HepG2 (cell line): ENCODE results near the gene PRKCB. TPM values are rescaled to one million over a fixed set of nuclear protein-coding genes. Genes with fewer than 3 reads are reported as not detected.

Experiments
- ATAD3A ChIP-seq: sonication (generic); formaldehyde crosslinking; IDR thresholded peaks from 2 replicates; pipeline ENCODE4 v1.4.0; 2020; ENCODE audit warnings: missing genetic modification reagents
- CBX5 ChIP-seq: sonication (generic); formaldehyde crosslinking; IDR thresholded peaks from 2 replicates; pipeline ENCODE4 v1.4.0; 2020; ENCODE audit warnings: missing genetic modification reagents, borderline replicate concordance
- CHCHD3 ChIP-seq: sonication (generic); formaldehyde crosslinking; IDR thresholded peaks from 2 replicates; pipeline ENCODE4 v1.8.0; 2022; ENCODE audit warnings: mild to moderate bottlenecking, missing genetic modification reagents, moderate library complexity
- DRAP1 ChIP-seq: IDR thresholded peaks from 2 replicates; pipeline ENCODE4 v1.6.1; 2016; ENCODE audit warnings: missing genetic modification reagents, missing compliant biosample characterization
- GPN1 ChIP-seq: sonication (generic); formaldehyde crosslinking; IDR thresholded peaks from 2 replicates; pipeline ENCODE4 v1.5.1; 2020; ENCODE audit warnings: missing genetic modification reagents, borderline replicate concordance
- HOXA7 ChIP-seq: sonication (generic); formaldehyde crosslinking; IDR thresholded peaks from 2 replicates; pipeline ENCODE4 v1.8.1; 2022; ENCODE audit warnings: mild to moderate bottlenecking, missing genetic modification reagents, moderate library complexity
- KDM6A ChIP-seq: IDR thresholded peaks from 2 replicates; pipeline ENCODE4 v1.6.1; 2016; ENCODE audit warnings: low read depth
- MTF2 ChIP-seq: sonication (generic); formaldehyde crosslinking; IDR thresholded peaks from 2 replicates; pipeline ENCODE4 v1.5.0; 2020; ENCODE audit warnings: missing genetic modification reagents, borderline replicate concordance
- MXI1 ChIP-seq: IDR thresholded peaks from 3 replicates; pipeline ENCODE4 v1.6.1; 2012; ENCODE audit warnings: low read depth, low read length, inconsistent platforms, borderline replicate concordance
- NAIF1 ChIP-seq: sonication (generic); formaldehyde crosslinking; IDR thresholded peaks from 2 replicates; pipeline ENCODE4 v1.5.0; 2020; ENCODE audit warnings: mild to moderate bottlenecking, missing genetic modification reagents, borderline replicate concordance
- NR2F1 ChIP-seq, 2 experiments: fragments of 450-650 bp in 1 of 2; formaldehyde crosslinking in 1 of 2; IDR thresholded peaks; 2 replicates each; pipeline versions ENCODE4 v1.5.0 to v1.6.1; 2016 to 2020; ENCODE audit warnings: mild to moderate bottlenecking in 1 of 2, missing compliant biosample characterization in 1 of 2, missing genetic modification reagents in 1 of 2, moderate library complexity in 1 of 2
- PHF5A ChIP-seq: IDR thresholded peaks from one replicate; pipeline ENCODE4 v1.6.1; 2018; ENCODE audit warnings: low read depth, missing genetic modification reagents; ENCODE audit not compliant: unreplicated experiment
- RBM22 ChIP-seq: fragments of 200-400 bp; formaldehyde crosslinking; optimal IDR thresholded peaks from 2 replicates; pipeline ENCODE3; 2017; ENCODE audit warnings: mild to moderate bottlenecking, low read length, moderate library complexity
- SP140L ChIP-seq: sonication (generic); formaldehyde crosslinking; IDR thresholded peaks from 2 replicates; pipeline ENCODE4 v1.4.0; 2020; ENCODE audit warnings: missing genetic modification reagents, borderline replicate concordance
- SP5 ChIP-seq: IDR thresholded peaks from 2 replicates; pipeline ENCODE4 v1.6.1; 2016; ENCODE audit warnings: low read depth, borderline replicate concordance
- TBP ChIP-seq: sonication (generic); formaldehyde crosslinking; IDR thresholded peaks from 2 replicates; pipeline ENCODE4 v1.5.0; 2020; ENCODE audit warnings: missing genetic modification reagents
- YEATS2 ChIP-seq: sonication (generic); formaldehyde crosslinking; IDR thresholded peaks from 2 replicates; pipeline ENCODE4 v1.4.0; 2020; ENCODE audit warnings: missing genetic modification reagents, borderline replicate concordance
- ZNF160 ChIP-seq: sonication (generic); formaldehyde crosslinking; IDR thresholded peaks from 2 replicates; pipeline ENCODE4 v1.8.0; 2022; ENCODE audit warnings: mild to moderate bottlenecking, inconsistent platforms, missing genetic modification reagents
- ZNF580 ChIP-seq: IDR thresholded peaks from 2 replicates; pipeline ENCODE4 v1.6.1; 2016; ENCODE audit warnings: low read depth, borderline replicate concordance
- ZNF598 ChIP-seq: sonication (generic); formaldehyde crosslinking; IDR thresholded peaks from 2 replicates; pipeline ENCODE4 v1.5.1; 2020; ENCODE audit warnings: mild to moderate bottlenecking, missing genetic modification reagents, borderline replicate concordance
- ZNF780A ChIP-seq: sonication (generic); formaldehyde crosslinking; IDR thresholded peaks from 2 replicates; pipeline ENCODE4 v1.8.0; 2022; ENCODE audit warnings: mild to moderate bottlenecking, missing genetic modification reagents, moderate library complexity
- polyA plus RNA-seq, 8 experiments: library from polyadenylated mRNA; depleted of rRNA in 3 of 8; stranded (reverse) in 7 of 8; unstranded in 1 of 8; fragments of >200 nt; fragmentation: Illumina TruSeq in 4 of 8; extraction: Trizol in 4 of 8; gene quantifications; 2 replicates each; pipeline versions ENCODE4 v1.2.1 to v1.2.3, GENCODE V29; 2011 to 2016; ENCODE audit warnings: low read depth in 4 of 8, missing spikeins in 1 of 8, mixed read lengths in 1 of 8; ENCODE audit not compliant: insufficient read depth in 1 of 8
- total RNA-seq, 5 experiments: library from RNA; depleted of rRNA; stranded (reverse); fragments of >200 nt; fragmentation: Illumina TruSeq; extraction: Trizol; gene quantifications; 2 replicates each; pipeline ENCODE4 v1.2.3, GENCODE V29; 2016; ENCODE audit warnings: low read depth in 1 of 5
- TF ChIP-seq, protein P1 (sequence below): sonication (generic); formaldehyde crosslinking; IDR thresholded peaks from 2 replicates; pipeline ENCODE4 v1.4.0; 2020; ENCODE audit warnings: missing genetic modification reagents
- TF ChIP-seq, protein P2 (sequence below): sonication (generic); formaldehyde crosslinking; IDR thresholded peaks from 2 replicates; pipeline ENCODE4 v1.4.0; 2020; ENCODE audit warnings: low read depth, missing genetic modification reagents

Gene PRKCB
- total and polyA plus RNA-seq, 2 of the 13 experiments (the other 11 are each of a cell fraction or from before 2014, with no cell fraction given), result 0.01 TPM; not detected in 1

DNA sequence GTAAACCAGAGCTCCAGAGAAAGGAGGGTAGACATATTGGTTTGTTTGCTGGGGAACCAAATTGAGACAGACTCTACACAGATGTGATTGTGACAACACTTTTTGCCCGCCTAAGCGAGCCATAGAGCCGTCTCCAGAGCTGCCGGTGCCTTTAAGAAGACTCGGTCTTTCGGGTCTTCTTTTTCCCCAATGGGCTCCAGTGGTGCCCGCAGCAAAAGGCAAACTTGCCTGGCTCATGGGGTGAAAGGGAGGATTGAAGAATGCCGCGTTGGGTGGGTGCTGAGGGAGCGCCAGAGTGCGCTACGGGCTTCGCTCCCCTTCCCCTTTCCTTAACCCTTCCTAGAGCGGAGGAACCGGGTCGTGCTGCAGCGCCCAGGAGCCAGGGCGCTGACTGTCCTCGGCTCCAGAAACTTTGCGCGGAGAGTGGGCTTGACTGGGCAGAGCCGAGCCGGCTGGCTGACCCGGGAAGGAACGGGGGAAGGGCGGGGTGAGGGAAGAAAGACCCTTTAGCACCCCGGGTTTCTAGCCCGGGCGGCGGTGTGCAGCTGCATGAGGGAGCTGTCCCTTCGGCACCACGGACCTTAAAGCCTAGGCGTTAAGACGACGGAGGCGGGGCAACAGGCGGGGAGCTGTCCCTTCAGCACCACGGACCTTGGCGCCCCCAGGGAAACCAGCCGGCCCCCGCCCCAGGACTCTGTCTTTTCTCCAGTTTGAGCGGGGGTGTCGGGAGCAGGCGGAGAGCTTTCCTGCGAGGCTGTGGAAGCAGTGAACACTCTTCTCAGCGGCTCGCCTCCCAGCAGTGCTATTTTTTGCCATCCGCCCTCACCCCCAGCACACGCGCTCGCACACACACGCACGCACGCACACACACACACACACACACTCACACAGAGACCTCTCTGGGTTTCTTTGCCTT is 419.9 kb downstream of the PRKCB start, which contains the start of gene CACNG3 (continued):
- TF ChIP-seq, protein P1, sequence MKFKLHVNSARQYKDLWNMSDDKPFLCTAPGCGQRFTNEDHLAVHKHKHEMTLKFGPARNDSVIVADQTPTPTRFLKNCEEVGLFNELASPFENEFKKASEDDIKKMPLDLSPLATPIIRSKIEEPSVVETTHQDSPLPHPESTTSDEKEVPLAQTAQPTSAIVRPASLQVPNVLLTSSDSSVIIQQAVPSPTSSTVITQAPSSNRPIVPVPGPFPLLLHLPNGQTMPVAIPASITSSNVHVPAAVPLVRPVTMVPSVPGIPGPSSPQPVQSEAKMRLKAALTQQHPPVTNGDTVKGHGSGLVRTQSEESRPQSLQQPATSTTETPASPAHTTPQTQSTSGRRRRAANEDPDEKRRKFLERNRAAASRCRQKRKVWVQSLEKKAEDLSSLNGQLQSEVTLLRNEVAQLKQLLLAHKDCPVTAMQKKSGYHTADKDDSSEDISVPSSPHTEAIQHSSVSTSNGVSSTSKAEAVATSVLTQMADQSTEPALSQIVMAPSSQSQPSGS (CRISPR knock-in tag), result no peak
- no peak for TF ChIP-seq DRAP1 (CRISPR knock-in tag)
- TF ChIP-seq SP140L, result no peak
- no peak for TF ChIP-seq NR2F1 (CRISPR knock-in tag; IDR thresholded peaks at IDR 0.05)
- TF ChIP-seq ATAD3A (CRISPR knock-in tag), result no peak
- TF ChIP-seq, protein P2, sequence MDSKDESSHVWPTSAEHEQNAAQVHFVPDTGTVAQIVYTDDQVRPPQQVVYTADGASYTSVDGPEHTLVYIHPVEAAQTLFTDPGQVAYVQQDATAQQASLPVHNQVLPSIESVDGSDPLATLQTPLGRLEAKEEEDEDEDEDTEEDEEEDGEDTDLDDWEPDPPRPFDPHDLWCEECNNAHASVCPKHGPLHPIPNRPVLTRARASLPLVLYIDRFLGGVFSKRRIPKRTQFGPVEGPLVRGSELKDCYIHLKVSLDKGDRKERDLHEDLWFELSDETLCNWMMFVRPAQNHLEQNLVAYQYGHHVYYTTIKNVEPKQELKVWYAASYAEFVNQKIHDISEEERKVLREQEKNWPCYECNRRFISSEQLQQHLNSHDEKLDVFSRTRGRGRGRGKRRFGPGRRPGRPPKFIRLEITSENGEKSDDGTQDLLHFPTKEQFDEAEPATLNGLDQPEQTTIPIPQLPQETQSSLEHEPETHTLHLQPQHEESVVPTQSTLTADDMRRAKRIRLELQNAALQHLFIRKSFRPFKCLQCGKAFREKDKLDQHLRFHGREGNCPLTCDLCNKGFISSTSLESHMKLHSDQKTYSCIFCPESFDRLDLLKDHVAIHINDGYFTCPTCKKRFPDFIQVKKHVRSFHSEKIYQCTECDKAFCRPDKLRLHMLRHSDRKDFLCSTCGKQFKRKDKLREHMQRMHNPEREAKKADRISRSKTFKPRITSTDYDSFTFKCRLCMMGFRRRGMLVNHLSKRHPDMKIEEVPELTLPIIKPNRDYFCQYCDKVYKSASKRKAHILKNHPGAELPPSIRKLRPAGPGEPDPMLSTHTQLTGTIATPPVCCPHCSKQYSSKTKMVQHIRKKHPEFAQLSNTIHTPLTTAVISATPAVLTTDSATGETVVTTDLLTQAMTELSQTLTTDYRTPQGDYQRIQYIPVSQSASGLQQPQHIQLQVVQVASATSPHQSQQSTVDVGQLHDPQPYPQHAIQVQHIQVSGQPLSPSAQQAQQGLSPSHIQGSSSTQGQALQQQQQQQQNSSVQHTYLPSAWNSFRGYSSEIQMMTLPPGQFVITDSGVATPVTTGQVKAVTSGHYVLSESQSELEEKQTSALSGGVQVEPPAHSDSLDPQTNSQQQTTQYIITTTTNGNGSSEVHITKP (CRISPR knock-in tag), result no peak
- TF ChIP-seq RBM22, result no peak
- no peak for TF ChIP-seq MXI1
- TF ChIP-seq ZNF160 (CRISPR knock-in tag), result no peak
- TF ChIP-seq YEATS2 (CRISPR knock-in tag), result no peak
- TF ChIP-seq GPN1 (CRISPR knock-in tag), result no peak
- no peak for TF ChIP-seq CBX5
- no peak for TF ChIP-seq CHCHD3 (CRISPR knock-in tag)
- no peak for TF ChIP-seq HOXA7 (CRISPR knock-in tag)
- TF ChIP-seq SP5, result 0 out of 2 replicates have a peak, but pooled peaks have one; percentile 29
- TF ChIP-seq PHF5A (CRISPR knock-in tag), result no peak
- TF ChIP-seq KDM6A (CRISPR knock-in tag), result no peak
- no peak for TF ChIP-seq TBP (CRISPR knock-in tag)
- TF ChIP-seq NAIF1 (CRISPR knock-in tag), result no peak
- no peak for TF ChIP-seq ZNF580 (CRISPR knock-in tag)
- no peak for TF ChIP-seq ZNF780A
- TF ChIP-seq MTF2, result no peak
- no peak for TF ChIP-seq ZNF598 (CRISPR knock-in tag)
